CD4-positive, CD25-positive, alpha-beta regulatory T cell (primary cell): ENCODE data around the gene NEAT1. TPM values are rescaled to one million over a fixed set of nuclear protein-coding genes. Genes with fewer than 3 reads are reported as not detected.

Experiments
- ATAC-seq, 2 donors: fragments of 150-1000 bp; cut with Tn5 transposase; one replicate each; pipeline ENCODE4 v1.10.0; 2021; ENCODE audit warnings: low read depth in 2 of 2, moderate number of reproducible peaks in 2 of 2, moderate library complexity in 1 of 2
- DNase-seq, 3 donors: peaks; one replicate each; pipeline versions ENCODE4 v3.0.0 to v3.0.0-alpha.2; 2012 to 2022; ENCODE audit warnings: mixed read lengths in 1 of 3
- H3K27ac ChIP-seq: one replicate; pipeline ENCODE4 v1.7.0; 2013; ENCODE audit warnings: mild to moderate bottlenecking, low read length; ENCODE audit not compliant: insufficient read depth, poor library complexity, severe bottlenecking
- H3K27me3 ChIP-seq: one replicate; pipeline ENCODE4 v1.7.0; 2013; ENCODE audit warnings: low read length; ENCODE audit not compliant: control insufficient read depth, insufficient read depth
- H3K36me3 ChIP-seq: one replicate; pipeline ENCODE4 v1.7.0; 2013; ENCODE audit warnings: mild to moderate bottlenecking, low read length, moderate library complexity; ENCODE audit not compliant: control insufficient read depth, insufficient read depth
- H3K4me1 ChIP-seq: 2 replicates; pipeline ENCODE4 v1.7.0; 2013; ENCODE audit warnings: mild to moderate bottlenecking, low read length; ENCODE audit not compliant: insufficient read depth, control insufficient read depth, poor library complexity, severe bottlenecking
- H3K4me3 ChIP-seq: one replicate; pipeline ENCODE4 v1.7.0; 2013; ENCODE audit warnings: low read depth, mild to moderate bottlenecking, low read length, moderate library complexity
- H3K9me3 ChIP-seq, 2 experiments: 1 replicate in 1 of 2; 2 replicates in 1 of 2; pipeline ENCODE4 v1.7.0; 2013; ENCODE audit warnings: low read length in 2 of 2, mild to moderate bottlenecking in 1 of 2, moderate library complexity in 1 of 2; ENCODE audit not compliant: control insufficient read depth in 2 of 2
- H3K27ac Mint-ChIP-seq, 3 donors: one replicate each; pipeline ENCODE4 v1.8.0; 2020 to 2022; ENCODE audit warnings: mild to moderate bottlenecking in 3 of 3, mixed read lengths in 3 of 3, moderate library complexity in 2 of 3
- H3K27me3 Mint-ChIP-seq: one replicate; pipeline ENCODE4 v1.8.0; 2022; ENCODE audit warnings: mild to moderate bottlenecking, mixed read lengths
- H3K36me3 Mint-ChIP-seq: one replicate; pipeline ENCODE4 v1.8.0; 2020; ENCODE audit warnings: mixed read lengths
- H3K4me1 Mint-ChIP-seq, 4 donors: one replicate each; pipeline ENCODE4 v1.8.0; 2020 to 2022; ENCODE audit warnings: mixed read lengths in 4 of 4, mild to moderate bottlenecking in 1 of 4
- H3K4me3 Mint-ChIP-seq, 4 donors: one replicate each; pipeline ENCODE4 v1.8.0; 2020 to 2022; ENCODE audit warnings: mild to moderate bottlenecking in 4 of 4, mixed read lengths in 4 of 4, moderate library complexity in 3 of 4
- H3K9me3 Mint-ChIP-seq, 7 donors: one replicate each; pipeline ENCODE4 v1.8.0; 2020 to 2022; ENCODE audit warnings: mixed read lengths in 7 of 7, mild to moderate bottlenecking in 3 of 7, moderate library complexity in 2 of 7
- polyA plus RNA-seq, 4 donors: library from polyadenylated mRNA; unstranded; fragments of 300-500 nt; fragmentation: Illumina TruSeq; gene quantifications; one replicate each; pipeline ENCODE4 v1.2.3, GENCODE V29; 2021
- total RNA-seq: library from RNA; stranded (reverse); gene quantifications from one replicate; pipeline ENCODE4 v1.2.3, GENCODE V29; 2022

The NEAT1 gene
- total and polyA plus RNA-seq, 5 donors from 2014 or later: 1.4 to 890 (median 2.1) TPM

DNA sequence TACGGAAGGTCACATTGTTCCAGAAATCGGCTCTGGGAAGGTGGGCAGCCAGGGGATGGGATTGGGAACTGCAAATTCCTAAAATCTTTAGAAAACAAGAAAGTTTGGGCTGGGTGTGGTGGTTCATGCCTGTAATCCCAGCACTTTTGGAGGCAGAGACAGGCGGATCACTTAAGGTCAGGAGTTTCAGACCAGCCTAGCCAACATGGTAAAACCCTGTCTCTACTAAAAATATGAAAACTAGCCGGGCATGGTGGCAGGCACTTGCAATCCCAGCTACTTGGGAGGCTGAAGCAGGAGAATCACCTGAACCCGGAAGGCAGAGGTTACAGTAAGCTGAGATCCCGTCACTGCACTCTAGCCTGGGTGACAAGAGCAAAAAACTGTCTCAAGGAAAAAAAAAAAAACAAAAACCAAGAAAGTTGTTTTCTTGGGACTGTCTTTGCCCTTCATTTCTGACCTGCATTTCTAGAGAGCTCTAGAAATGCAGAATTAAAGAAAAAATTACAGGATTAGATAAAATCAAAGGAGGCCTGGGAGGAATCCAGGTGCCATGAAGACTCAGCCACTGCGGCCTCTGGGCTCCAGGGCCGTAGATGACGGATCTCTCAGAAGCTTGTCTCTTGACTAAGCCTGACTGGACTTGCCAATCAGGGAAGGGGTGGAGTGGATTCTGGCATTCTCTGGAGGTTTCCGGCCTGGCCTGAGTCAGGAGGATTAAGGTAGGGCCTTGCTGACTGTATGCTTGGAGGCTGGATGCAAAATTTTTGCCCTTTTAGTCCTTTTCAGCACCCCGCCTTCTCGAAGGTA lies 71.0 kb downstream of the NEAT1 start:
- no peak overlapping the region for H3K27ac ChIP-seq
- no peaks in the 10 kb centered on the region for H3K9me3 ChIP-seq
- H3K4me1 ChIP-seq: peaks cover 24% of the 10 kb centered on the region
- H3K4me1 Mint-ChIP-seq: peaks cover 6 to 46% (median 21%) of the 10 kb centered on the region in 4 donors
- H3K4me3 Mint-ChIP-seq: peak overlapping the region in 2 of 4 donors; percentile 26 to 50
- ATAC-seq (no peak), DNase-seq (no peak)
- H3K4me3 ChIP-seq: no peak overlapping the region
- H3K27ac Mint-ChIP-seq: peak overlapping the region in 2 of 3 donors; percentile 19 to 60
- no peaks in the 10 kb centered on the region for H3K9me3 Mint-ChIP-seq
- no peaks in the 10 kb centered on the region for H3K36me3 Mint-ChIP-seq
- H3K27me3 Mint-ChIP-seq: peaks cover 9% of the 10 kb centered on the region
- H3K27me3 ChIP-seq: no peaks in the 10 kb centered on the region
- H3K36me3 ChIP-seq: no peaks in the 10 kb centered on the region

Other genes with a start within 250 kb of the NEAT1 start
- 158 TPM for gene CAPN1, start 240.9 kb upstream of the NEAT1 start, total RNA-seq
- 100 to 1,000 TPM in 2 of 4 donors, 10 to 100 TPM in 2; 91.2 to 148 (median 109) TPM for gene CAPN1, start 240.9 kb upstream of the NEAT1 start, polyA plus RNA-seq
- 25.7 TPM for gene POLA2, start 160.8 kb upstream of the NEAT1 start, total RNA-seq
- 10 to 100 TPM in 3 of 4 donors, 1 to 10 TPM in 1; 8.3 to 13.4 (median 12.8) TPM for gene POLA2, start 160.8 kb upstream of the NEAT1 start, polyA plus RNA-seq
- gene CDC42EP2, start 107.9 kb upstream of the NEAT1 start, total RNA-seq: 1.9 TPM
- not detected for gene CDC42EP2, start 107.9 kb upstream of the NEAT1 start, polyA plus RNA-seq
- gene DPF2, start 88.9 kb upstream of the NEAT1 start, total RNA-seq: 67.0 TPM
- gene DPF2, start 88.9 kb upstream of the NEAT1 start, polyA plus RNA-seq: 10 to 100 TPM; 70.3 to 81.4 (median 74.9) TPM
- 0.37 TPM for gene TIGD3, start 68.0 kb upstream of the NEAT1 start, total RNA-seq
- gene TIGD3, start 68.0 kb upstream of the NEAT1 start, polyA plus RNA-seq: under 1 TPM; 0.19 to 0.90 (median 0.59) TPM
- 40.3 TPM for gene SLC25A45, start 40.2 kb upstream of the NEAT1 start, total RNA-seq
- gene SLC25A45, start 40.2 kb upstream of the NEAT1 start, polyA plus RNA-seq: 10 to 100 TPM; 11.1 to 16.9 (median 13.8) TPM
- 47.4 TPM for gene FRMD8, start 36.2 kb upstream of the NEAT1 start, total RNA-seq
- 10 to 100 TPM; 48.7 to 55.1 (median 53.9) TPM for gene FRMD8, start 36.2 kb upstream of the NEAT1 start, polyA plus RNA-seq
- 36,047 TPM for gene MALAT1, start 76.2 kb downstream of the NEAT1 start, total RNA-seq
- gene MALAT1, start 76.2 kb downstream of the NEAT1 start, polyA plus RNA-seq: 1,000 to 10,000 TPM; 2,329 to 3,603 (median 2,794) TPM
- 59.0 TPM for gene SCYL1, start 102.3 kb downstream of the NEAT1 start, total RNA-seq
- 10 to 100 TPM; 24.3 to 31.2 (median 29.0) TPM for gene SCYL1, start 102.3 kb downstream of the NEAT1 start, polyA plus RNA-seq
- 132 TPM for gene LTBP3, start 135.6 kb downstream of the NEAT1 start, total RNA-seq
- gene LTBP3, start 135.6 kb downstream of the NEAT1 start, polyA plus RNA-seq: 10 to 100 TPM in 2 of 4 donors, 1 to 10 TPM in 2; 9.2 to 15.0 (median 11.9) TPM
- gene ZNRD2, start 147.7 kb downstream of the NEAT1 start, total RNA-seq: 34.6 TPM
- 10 to 100 TPM; 64.6 to 84.7 (median 73.1) TPM for gene ZNRD2, start 147.7 kb downstream of the NEAT1 start, polyA plus RNA-seq
- 49.4 TPM for gene FAM89B, start 149.7 kb downstream of the NEAT1 start, total RNA-seq
- 100 to 1,000 TPM in 3 of 4 donors, 10 to 100 TPM in 1; 77.1 to 158 (median 115) TPM for gene FAM89B, start 149.7 kb downstream of the NEAT1 start, polyA plus RNA-seq
- 143 TPM for gene EHBP1L1, start 153.3 kb downstream of the NEAT1 start, total RNA-seq
- 10 to 100 TPM in 1 of 4 donors, 1 to 10 TPM in 3; 7.8 to 11.6 (median 8.7) TPM for gene EHBP1L1, start 153.3 kb downstream of the NEAT1 start, polyA plus RNA-seq
- gene KCNK7, start 173.0 kb downstream of the NEAT1 start, total RNA-seq: 5.5 TPM
- 1 to 10 TPM in 1 of 4 donors, under 1 TPM in 2, not detected in 1; 0.19 to 1.5 (median 0.76) TPM for gene KCNK7, start 173.0 kb downstream of the NEAT1 start, polyA plus RNA-seq
- gene MAP3K11, start 191.4 kb downstream of the NEAT1 start, total RNA-seq: 73.1 TPM
- 10 to 100 TPM in 2 of 4 donors, 1 to 10 TPM in 2; 8.1 to 11.6 (median 9.8) TPM for gene MAP3K11, start 191.4 kb downstream of the NEAT1 start, polyA plus RNA-seq
- gene PCNX3, start 193.0 kb downstream of the NEAT1 start, total RNA-seq: 61.3 TPM
- 1 to 10 TPM; 1.9 to 2.6 (median 2.2) TPM for gene PCNX3, start 193.0 kb downstream of the NEAT1 start, polyA plus RNA-seq
- 200 TPM for gene SIPA1, start 215.3 kb downstream of the NEAT1 start, total RNA-seq
- gene SIPA1, start 215.3 kb downstream of the NEAT1 start, polyA plus RNA-seq: 10 to 100 TPM; 74.7 to 91.5 (median 83.1) TPM
- 295 TPM for gene RELA, start 240.1 kb downstream of the NEAT1 start, total RNA-seq
- gene RELA, start 240.1 kb downstream of the NEAT1 start, polyA plus RNA-seq: 10 to 100 TPM; 40.3 to 66.1 (median 53.3) TPM